A673 (cell line): Measurements from ENCODE around the gene MYCBPAP.

Experiments used
- CTCF ChIP-seq: fragments of 300-800, 200-600 bp; sonication (generic); conservative IDR thresholded peaks from 2 replicates; pipeline ENCODE4 v1.5.1; 2017; ENCODE audit warnings: low read depth, mild to moderate bottlenecking, antibody characterized with exemption, low read length, moderate library complexity, mixed read lengths
- EZH2 ChIP-seq: fragments of 200-600 bp; sonication (generic); IDR thresholded peaks from 2 replicates; pipeline ENCODE4 v1.6.1; 2017; ENCODE audit warnings: borderline replicate concordance, low read depth, mild to moderate bottlenecking, mixed read lengths, antibody characterized with exemption, low read length; ENCODE audit not compliant: poor library complexity, severe bottlenecking

GRCh38 chr17:50549256-50549941, 41.2 kb downstream of the MYCBPAP start:
- TF ChIP-seq CTCF (no peak), EZH2 (no peak)
